HepG2 (cell line): Measurements from ENCODE around the gene STRIT1. TPM values are rescaled to one million over a fixed set of nuclear protein-coding genes. Genes with fewer than 3 reads are reported as not detected.

Experiments
- ATAC-seq: fragments of 200-7000 bp; cut with Tn5 transposase; 3 replicates; pipeline ENCODE4 v1.9.1; 2020; ENCODE audit warnings: mild to moderate bottlenecking, moderate library complexity
- BruUV-seq: library from RNA; stranded (reverse); fragments of 400-500 nt; replicated peaks from 2 replicates; lab custom pipeline; 2021; lab: Mats Ljungman, UMichigan
- CTCF ChIA-PET: fragments of 300-600 bp; formaldehyde crosslinking; extraction: SDS; loops from one replicate; lab custom pipeline; 2021; ENCODE audit warnings: low total read pairs, inconsistent platforms, low intra/inter-chr PET ratio; lab: Yijun Ruan, JAX
- POLR2A ChIA-PET: fragments of 350-600 bp; sonication (Branson Sonifier 250); formaldehyde crosslinking; loops from one replicate; lab custom pipeline; 2020; ENCODE audit warnings: antibody characterized with exemption, inconsistent platforms; lab: Yijun Ruan, JAX
- DNase-seq: peaks from one replicate; pipeline ENCODE4 v3.0.0-alpha.2; 2015; ENCODE audit warnings: low spot score
- FAIRE-seq: peaks from 3 replicates; lab custom pipeline; 2011; peaks lifted over from hg19 to GRCh38; lab: Jason Lieb, UNC
- H2AFZ ChIP-seq: one replicate; pipeline ENCODE4 v1.6.1; 2011; ENCODE audit warnings: low read length, inconsistent platforms
- H3K27ac ChIP-seq: fragments of 300-600 bp; 3 replicates; pipeline ENCODE4 v1.8.0; 2011; ENCODE audit warnings: mixed run types, mild to moderate bottlenecking, mixed read lengths, low read length, inconsistent platforms; ENCODE audit not compliant: insufficient read depth; ENCODE audit errors: extremely low read length
- H3K27me3 ChIP-seq, 2 experiments: fragments of 200-600 bp in 1 of 2; 2 replicates in 1 of 2; 3 replicates in 1 of 2; pipeline versions ENCODE4 v1.6.0 to v1.8.0; 2011; ENCODE audit warnings: low read length in 2 of 2, mild to moderate bottlenecking in 2 of 2, moderate library complexity in 2 of 2, inconsistent platforms in 1 of 2; ENCODE audit not compliant: insufficient read depth in 2 of 2, control insufficient read depth in 1 of 2
- H3K36me3 ChIP-seq, 2 experiments: fragments of 200-600 bp in 1 of 2; replicated peaks in 1 of 2; 2 replicates in 1 of 2; 3 replicates in 1 of 2; pipeline versions ENCODE4 v1.5.1 to v1.8.0; 2011; ENCODE audit warnings: low read length in 2 of 2, inconsistent platforms in 1 of 2; ENCODE audit not compliant: insufficient read depth in 2 of 2, control insufficient read depth in 1 of 2
- H3K4me1 ChIP-seq: 2 replicates; pipeline ENCODE4 v1.5.1; 2012; ENCODE audit warnings: low read length, inconsistent platforms; ENCODE audit not compliant: insufficient read depth
- H3K4me2 ChIP-seq: 2 replicates; pipeline ENCODE4 v1.6.0; 2011; ENCODE audit warnings: low read depth, low read length, inconsistent platforms
- H3K4me3 ChIP-seq, 3 experiments: fragments of 200-600 bp in 1 of 3; sonication (generic), shearing (Covaris generic) in 1 of 3; replicated peaks in 1 of 3; 2 replicates each; pipeline ENCODE4 v1.5.1; 2011 to 2016; ENCODE audit warnings: low read length in 3 of 3, inconsistent platforms in 2 of 3, low read depth in 2 of 3, mild to moderate bottlenecking in 2 of 3, control low read depth in 1 of 3, mixed read lengths in 1 of 3; ENCODE audit not compliant: insufficient read depth in 1 of 3
- H3K79me2 ChIP-seq: one replicate; pipeline ENCODE4 v1.6.1; 2011; ENCODE audit warnings: low read length, inconsistent platforms; ENCODE audit not compliant: insufficient read depth
- H3K9ac ChIP-seq: 2 replicates; pipeline ENCODE4 v1.6.0; 2011; ENCODE audit warnings: mild to moderate bottlenecking, low read depth, low read length, inconsistent platforms; ENCODE audit not compliant: insufficient read depth
- H3K9me3 ChIP-seq: 2 replicates; pipeline ENCODE4 v1.5.1; 2012; ENCODE audit warnings: mild to moderate bottlenecking, low read length
- H4K20me1 ChIP-seq: 2 replicates; pipeline ENCODE4 v1.6.0; 2011; ENCODE audit warnings: inconsistent platforms, mild to moderate bottlenecking, low read length, moderate library complexity; ENCODE audit not compliant: insufficient read depth
- ATF7 ChIP-seq, 2 experiments: fragments of 450-650 bp in 1 of 2; sonication (generic) in 1 of 2; formaldehyde crosslinking in 1 of 2; IDR thresholded peaks; 2 replicates each; pipeline versions ENCODE4 v1.4.0 to v1.6.1; 2016 to 2020; ENCODE audit warnings: antibody characterized with exemption in 1 of 2, mild to moderate bottlenecking in 1 of 2, missing genetic modification reagents in 1 of 2
- CHD4 ChIP-seq: fragments of 200-600 bp; sonication (generic); IDR thresholded peaks from 2 replicates; pipeline ENCODE4 v1.7.0; 2017; ENCODE audit warnings: mild to moderate bottlenecking, low read length, borderline replicate concordance
- CREB1 ChIP-seq, 2 experiments: fragments of 450-650 bp in 1 of 2; IDR thresholded peaks; 2 replicates each; pipeline ENCODE4 v1.6.1; 2016 to 2017; ENCODE audit warnings: control low read depth in 1 of 2, mild to moderate bottlenecking in 1 of 2, missing compliant biosample characterization in 1 of 2, missing genetic modification characterization in 1 of 2
- FLYWCH1 ChIP-seq: sonication (generic); formaldehyde crosslinking; IDR thresholded peaks from 2 replicates; pipeline ENCODE4 v1.8.1; 2023; ENCODE audit warnings: mild to moderate bottlenecking, missing genetic modification reagents
- FOXM1 ChIP-seq: sonication (generic); formaldehyde crosslinking; IDR thresholded peaks from 2 replicates; pipeline ENCODE4 v1.5.0; 2020; ENCODE audit warnings: missing genetic modification reagents
- MAFF ChIP-seq: IDR thresholded peaks from 2 replicates; pipeline ENCODE4 v1.6.1; 2011; ENCODE audit warnings: low read depth, low read length, improper control_type of control experiment
- MEF2D ChIP-seq: sonication (generic); formaldehyde crosslinking; IDR thresholded peaks from 2 replicates; pipeline ENCODE4 v1.5.1; 2020; ENCODE audit warnings: mild to moderate bottlenecking, missing genetic modification reagents
- MIER2 ChIP-seq: IDR thresholded peaks from 2 replicates; pipeline ENCODE4 v1.6.1; 2016; ENCODE audit warnings: missing biosample characterization, missing genetic modification reagents
- PHB2 ChIP-seq: fragments of 450-650 bp; IDR thresholded peaks from 2 replicates; pipeline ENCODE4 v1.6.1; 2018; ENCODE audit not compliant: partially characterized antibody
- RBM39 ChIP-seq: fragments of 200-400 bp; formaldehyde crosslinking; IDR thresholded peaks from one replicate; pipeline ENCODE4 v1.6.1; 2018; ENCODE audit warnings: antibody characterized with exemption, mild to moderate bottlenecking, low read depth, low read length; ENCODE audit not compliant: poor library complexity, severe bottlenecking
- SMARCC2 ChIP-seq: fragments of 450-650 bp; IDR thresholded peaks from 2 replicates; pipeline ENCODE4 v1.6.1; 2017; ENCODE audit warnings: antibody characterized with exemption, mild to moderate bottlenecking
- ZIK1 ChIP-seq: sonication (generic); formaldehyde crosslinking; IDR thresholded peaks from 2 replicates; pipeline ENCODE4 v1.5.0; 2020; ENCODE audit warnings: mild to moderate bottlenecking, low read depth, missing genetic modification reagents, borderline replicate concordance
- ZNF543 ChIP-seq: sonication (generic); formaldehyde crosslinking; IDR thresholded peaks from 2 replicates; pipeline ENCODE4 v1.4.0; 2020; ENCODE audit warnings: mild to moderate bottlenecking, missing genetic modification reagents
- ZSCAN25 ChIP-seq: sonication (generic); formaldehyde crosslinking; IDR thresholded peaks from 2 replicates; pipeline ENCODE4 v1.8.0; 2022; ENCODE audit warnings: mild to moderate bottlenecking, missing genetic modification reagents
- WGBS: methylation state at CpG from one replicate; pipeline ENCODE4 v1.1.6; 2017; ENCODE audit warnings: low lambda C conversion rate; 5-methylcytosine and 5-hydroxymethylcytosine counted together
- in situ Hi-C: cut with HindIII; loops from 2 replicates; pipeline ENCODE4 v1.10.0; 2017; ENCODE audit warnings: low pct_unique_long_range_greater_than_20kb; ENCODE audit not compliant: extremely low pct_ligation_motif_present
- intact Hi-C: fragments of 100-400 bp; cut with micrococcal nuclease; formaldehyde crosslinking; loops from one replicate; pipeline ENCODE4 v1.10.0; 2022; ENCODE audit not compliant: unreplicated experiment
- polyA plus RNA-seq, 8 experiments: library from polyadenylated mRNA; depleted of rRNA in 3 of 8; stranded (reverse) in 7 of 8; unstranded in 1 of 8; fragments of >200 nt; fragmentation: Illumina TruSeq in 4 of 8; extraction: Trizol in 4 of 8; gene quantifications; 2 replicates each; pipeline versions ENCODE4 v1.2.1 to v1.2.3, GENCODE V29; 2011 to 2016; ENCODE audit warnings: low read depth in 4 of 8, missing spikeins in 1 of 8, mixed read lengths in 1 of 8; ENCODE audit not compliant: insufficient read depth in 1 of 8
- total RNA-seq, 5 experiments: library from RNA; depleted of rRNA; stranded (reverse); fragments of >200 nt; fragmentation: Illumina TruSeq; extraction: Trizol; gene quantifications; 2 replicates each; pipeline ENCODE4 v1.2.3, GENCODE V29; 2016; ENCODE audit warnings: low read depth in 1 of 5
- TF ChIP-seq, protein P1 (sequence below): sonication (generic); formaldehyde crosslinking; IDR thresholded peaks from 2 replicates; pipeline ENCODE4 v1.4.0; 2020; ENCODE audit warnings: missing genetic modification reagents
- TF ChIP-seq, protein P2 (sequence below): sonication (generic); formaldehyde crosslinking; IDR thresholded peaks from 2 replicates; pipeline ENCODE4 v1.8.0; 2022; ENCODE audit warnings: mild to moderate bottlenecking, missing genetic modification reagents, moderate library complexity

The STRIT1 gene
- total and polyA plus RNA-seq, 2 of the 13 experiments (the other 11 are each of a cell fraction or from before 2014, with no cell fraction given) = not detected

DNA sequence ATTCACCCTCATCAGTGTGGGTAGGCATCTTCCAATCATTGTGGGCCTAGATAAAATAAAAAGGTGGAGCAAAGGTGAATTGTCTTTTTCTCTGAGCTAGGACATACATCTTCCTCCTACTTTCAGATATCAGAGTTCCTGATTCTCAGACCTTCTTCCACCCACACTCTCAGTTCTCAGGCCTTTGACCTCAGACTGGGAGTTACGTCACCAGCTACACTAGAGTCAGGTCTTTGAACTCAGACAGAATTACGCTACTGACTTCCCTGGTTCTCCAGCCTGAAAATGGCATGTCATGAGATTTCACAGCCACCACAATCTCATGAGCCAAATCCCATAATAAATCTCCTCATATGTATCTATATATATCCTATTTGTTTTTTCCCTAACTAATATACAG lies 39.0 kb downstream of the STRIT1 start:
- no peaks in the 10 kb centered on the region for H3K4me1 ChIP-seq
- H4K20me1 ChIP-seq = no peaks in the 10 kb centered on the region
- no peak overlapping the region for H3K27ac ChIP-seq
- 5% methylated on average over 2 of the region's 2 CpGs for WGBS
- H3K4me2 ChIP-seq = no peak overlapping the region
- ChIA-PET CTCF (no interaction called here), POLR2A (no interaction called here)
- H3K9me3 ChIP-seq = no peaks in the 10 kb centered on the region
- no peak for DNase-seq
- no peak overlapping the region for H2AFZ ChIP-seq
- no peak for FAIRE-seq
- no peak for ATAC-seq
- no peak overlapping the region for H3K4me3 ChIP-seq
- no peak overlapping the region for H3K9ac ChIP-seq
- BruUV-seq = no TSS peak
- in situ Hi-C loops = no loop called here
- TF ChIP-seq ZSCAN25 (CRISPR knock-in tag) (no peak), CREB1 (IDR thresholded peaks at IDR 0.05) (peak; percentile 59), CREB1 (CRISPR knock-in tag; IDR thresholded peaks at IDR 0.05) (no peak), ATF7 (IDR thresholded peaks at IDR 0.05) (peak; percentile 48; the same call in 1 of the 2 replicates), ATF7 (CRISPR knock-in tag; IDR thresholded peaks at IDR 0.05) (no peak)
- H3K79me2 ChIP-seq = no peaks in the 10 kb centered on the region
- H3K36me3 ChIP-seq = no peaks in the 10 kb centered on the region
- H3K27me3 ChIP-seq = no peaks in the 10 kb centered on the region
- intact Hi-C loops = no loop called here

DNA sequence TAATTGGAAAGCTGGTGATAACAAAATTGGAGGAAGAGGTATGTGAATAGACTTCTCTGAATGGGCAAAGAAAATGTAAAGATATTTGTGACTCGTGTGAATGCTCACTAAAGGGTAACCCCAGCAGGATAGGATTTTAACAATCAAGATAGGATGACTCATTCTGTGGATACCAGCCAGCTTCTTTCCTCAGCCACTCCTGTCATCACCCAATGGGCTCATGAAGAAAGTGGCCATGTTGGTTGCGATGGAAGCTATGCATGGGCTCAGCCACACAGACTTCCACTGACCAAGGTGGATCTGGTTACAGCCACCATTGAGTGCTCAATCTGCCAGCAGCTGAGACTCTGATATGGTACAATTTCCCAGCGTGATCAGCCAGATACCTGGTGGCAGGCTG lies 40.9 kb downstream of the STRIT1 start:
- Histone ChIP-seq H3K27me3 (no peaks in the 10 kb centered on the region), H3K4me2 (no peak overlapping the region), H3K9me3 (no peaks in the 10 kb centered on the region), H3K9ac (no peak overlapping the region), H3K36me3 (no peaks in the 10 kb centered on the region), H4K20me1 (no peaks in the 10 kb centered on the region), H3K79me2 (no peaks in the 10 kb centered on the region), H2AFZ (no peak overlapping the region), H3K27ac (no peak overlapping the region), H3K4me3 (no peak overlapping the region), H3K4me1 (no peaks in the 10 kb centered on the region)
- CTCF ChIA-PET = no interaction called here
- DNase-seq (no peak), FAIRE-seq (no peak), ATAC-seq (no peak)
- 24% methylated on average over 3 of the region's 3 CpGs for WGBS
- intact Hi-C loops (no loop called here), in situ Hi-C loops (no loop called here)
- POLR2A ChIA-PET = no interaction called here
- BruUV-seq = no TSS peak
- TF ChIP-seq SMARCC2 (no peak), FOXM1 (CRISPR knock-in tag) (no peak), MEF2D (CRISPR knock-in tag) (no peak), PHB2 (no peak), ZNF543 (no peak), MAFF (no peak), ATF7 (IDR thresholded peaks at IDR 0.05) (no peak), ATF7 (CRISPR knock-in tag; IDR thresholded peaks at IDR 0.05) (no peak), RBM39 (no peak), ZIK1 (CRISPR knock-in tag) (no peak), FLYWCH1 (CRISPR knock-in tag) (no peak), CHD4 (no peak), MIER2 (CRISPR knock-in tag) (no peak)
- TF ChIP-seq, protein P1, sequence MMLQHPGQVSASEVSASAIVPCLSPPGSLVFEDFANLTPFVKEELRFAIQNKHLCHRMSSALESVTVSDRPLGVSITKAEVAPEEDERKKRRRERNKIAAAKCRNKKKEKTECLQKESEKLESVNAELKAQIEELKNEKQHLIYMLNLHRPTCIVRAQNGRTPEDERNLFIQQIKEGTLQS (CRISPR knock-in tag) = no peak
- TF ChIP-seq, protein P2, sequence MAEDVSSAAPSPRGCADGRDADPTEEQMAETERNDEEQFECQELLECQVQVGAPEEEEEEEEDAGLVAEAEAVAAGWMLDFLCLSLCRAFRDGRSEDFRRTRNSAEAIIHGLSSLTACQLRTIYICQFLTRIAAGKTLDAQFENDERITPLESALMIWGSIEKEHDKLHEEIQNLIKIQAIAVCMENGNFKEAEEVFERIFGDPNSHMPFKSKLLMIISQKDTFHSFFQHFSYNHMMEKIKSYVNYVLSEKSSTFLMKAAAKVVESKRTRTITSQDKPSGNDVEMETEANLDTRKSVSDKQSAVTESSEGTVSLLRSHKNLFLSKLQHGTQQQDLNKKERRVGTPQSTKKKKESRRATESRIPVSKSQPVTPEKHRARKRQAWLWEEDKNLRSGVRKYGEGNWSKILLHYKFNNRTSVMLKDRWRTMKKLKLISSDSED (CRISPR knock-in tag) = no peak
